GM12878 (cell line): ENCODE measurements around the gene RAD51B. TPM values are rescaled to one million over a fixed set of nuclear protein-coding genes. Genes with fewer than 3 reads are reported as not detected.

Source experiments
- ATAC-seq: fragments of 200-7000 bp; cut with Tn5 transposase; 3 replicates; pipeline ENCODE4 v1.9.1; 2020; ENCODE audit warnings: mild to moderate bottlenecking, moderate library complexity
- BruUV-seq: library from RNA; stranded (reverse); fragments of 400-500 nt; replicated peaks from 2 replicates; lab custom pipeline; 2021; lab: Mats Ljungman, UMichigan
- CTCF ChIA-PET: fragments of 300-600 bp; sonication (Branson Sonifier 250); formaldehyde crosslinking; extraction: SDS; loops from one replicate; lab custom pipeline; 2021; ENCODE audit warnings: inconsistent platforms; lab: Yijun Ruan, JAX
- POLR2A ChIA-PET: fragments of 350-600 bp; formaldehyde crosslinking; extraction: SDS; loops from one replicate; lab custom pipeline; 2021; ENCODE audit warnings: inconsistent platforms; lab: Charles Lee
- RAD21 ChIA-PET: fragments of 300-600 bp; sonication (Branson Sonifier 250); formaldehyde crosslinking; loops from one replicate; lab custom pipeline; 2023; ENCODE audit warnings: antibody characterized with exemption; ENCODE audit not compliant: unreplicated experiment; lab: Charles Lee
- SMC1A ChIA-PET: fragments of 300-600 bp; sonication (Branson Sonifier 250); formaldehyde crosslinking; loops from one replicate; lab custom pipeline; 2023; ENCODE audit not compliant: unreplicated experiment, uncharacterized antibody; lab: Charles Lee
- DNase-seq: peaks from one replicate; pipeline ENCODE4 v3.0.0-alpha.2; 2011; ENCODE audit warnings: low read depth, low spot score
- FAIRE-seq: peaks from 3 replicates; lab custom pipeline; 2011; peaks lifted over from hg19 to GRCh38; lab: Jason Lieb, UNC
- H2AFZ ChIP-seq: 2 replicates; pipeline ENCODE4 v1.6.0; 2011; ENCODE audit warnings: low read depth, low read length, control low read depth; ENCODE audit not compliant: control insufficient read depth
- H3K27ac ChIP-seq: 2 replicates; pipeline ENCODE4 v1.5.1; 2011; ENCODE audit warnings: control low read depth; ENCODE audit not compliant: control insufficient read depth, insufficient read depth
- H3K27me3 ChIP-seq, 2 experiments: replicated peaks in 1 of 2; 2 replicates each; pipeline versions ENCODE4 v1.6.0 to v1.6.1; 2011; ENCODE audit warnings: low read length in 1 of 2; ENCODE audit not compliant: control insufficient read depth in 2 of 2, insufficient read depth in 2 of 2
- H3K36me3 ChIP-seq, 2 experiments: 2 replicates each; pipeline ENCODE4 v1.5.1; 2011; ENCODE audit warnings: low read length in 1 of 2; ENCODE audit not compliant: control insufficient read depth in 2 of 2, insufficient read depth in 2 of 2
- H3K4me1 ChIP-seq: 2 replicates; pipeline ENCODE4 v1.6.1; 2011; ENCODE audit warnings: mild to moderate bottlenecking, low read length, moderate library complexity, mixed read lengths; ENCODE audit not compliant: control insufficient read depth, insufficient read depth
- H3K4me2 ChIP-seq: 2 replicates; pipeline ENCODE4 v1.6.0; 2011; ENCODE audit warnings: control low read depth; ENCODE audit not compliant: control insufficient read depth, insufficient read depth
- H3K4me3 ChIP-seq: fragments of 200-600 bp; sonication (generic); 2 replicates; pipeline ENCODE4 v1.5.1; 2016
- H3K79me2 ChIP-seq: 2 replicates; pipeline ENCODE4 v1.6.0; 2011; ENCODE audit warnings: low read length; ENCODE audit not compliant: control insufficient read depth, insufficient read depth
- H3K9ac ChIP-seq: 2 replicates; pipeline ENCODE4 v1.8.0; 2011; ENCODE audit warnings: low read length, control low read depth, mixed read lengths; ENCODE audit not compliant: control insufficient read depth, insufficient read depth
- H3K9me3 ChIP-seq: replicated peaks from 3 replicates; pipeline ENCODE4 v1.5.1; 2011; ENCODE audit warnings: mild to moderate bottlenecking, low read length; ENCODE audit not compliant: control insufficient read depth, insufficient read depth
- H4K20me1 ChIP-seq: 2 replicates; pipeline ENCODE4 v1.6.0; 2011; ENCODE audit not compliant: control insufficient read depth, insufficient read depth
- CEBPB ChIP-seq, 2 experiments: fragments of 150-350 bp in 1 of 2; IDR thresholded peaks; 2 replicates each; pipeline ENCODE4 v1.6.1; 2012 to 2014; ENCODE audit warnings: low read depth in 2 of 2, low read length in 2 of 2, borderline replicate concordance in 1 of 2, inconsistent platforms in 1 of 2
- CHD4 ChIP-seq: fragments of 200-600 bp; sonication (generic); IDR thresholded peaks from 2 replicates; pipeline ENCODE4 v1.6.1; 2016; ENCODE audit warnings: mild to moderate bottlenecking
- ETV6 ChIP-seq, 2 experiments: fragments of 450-650 bp in 1 of 2; IDR thresholded peaks in 1 of 2; conservative IDR thresholded peaks in 1 of 2; 2 replicates each; pipeline ENCODE4 v1.6.1; 2014; ENCODE audit warnings: antibody characterized with exemption in 1 of 2, borderline replicate concordance in 1 of 2, low read depth in 1 of 2, mild to moderate bottlenecking in 1 of 2, moderate library complexity in 1 of 2
- EZH2 ChIP-seq: IDR thresholded peaks from 2 replicates; pipeline ENCODE4 v1.6.1; 2012; ENCODE audit warnings: low read depth, mild to moderate bottlenecking, control low read depth, inconsistent platforms, low read length, borderline replicate concordance; ENCODE audit not compliant: control insufficient read depth
- HSF1 ChIP-seq: fragments of 150-350 bp; IDR thresholded peaks from 2 replicates; pipeline ENCODE4 v1.6.1; 2014; ENCODE audit warnings: mild to moderate bottlenecking, low read depth, low read length
- KLF5 ChIP-seq: fragments of 450-650 bp; IDR thresholded peaks from 2 replicates; pipeline ENCODE4 v1.6.1; 2014; ENCODE audit warnings: mild to moderate bottlenecking; ENCODE audit not compliant: partially characterized antibody
- MEF2A ChIP-seq: IDR thresholded peaks from 2 replicates; pipeline ENCODE4 v1.6.1; 2011; ENCODE audit warnings: low read depth, mild to moderate bottlenecking, low read length, moderate library complexity; ENCODE audit not compliant: insufficient read depth
- NFIC ChIP-seq: IDR thresholded peaks from 2 replicates; pipeline ENCODE4 v1.6.1; 2012; ENCODE audit warnings: low read depth, mild to moderate bottlenecking, inconsistent platforms, low read length, moderate library complexity
- SMC3 ChIP-seq: IDR thresholded peaks from 2 replicates; pipeline ENCODE4 v1.6.1; 2011; ENCODE audit warnings: low read length, improper control_type of control experiment, borderline replicate concordance
- SP1 ChIP-seq: IDR thresholded peaks from one replicate; pipeline ENCODE4 v1.6.1; 2011; ENCODE audit warnings: low read depth, low read length
- WGBS: methylation state at CpG from one replicate; pipeline ENCODE4 v1.1.6; 2016; ENCODE audit warnings: low lambda C conversion rate; ENCODE audit not compliant: insufficient replicate concordance, insufficient coverage; ENCODE audit errors: missing lambda C conversion rate; 5-methylcytosine and 5-hydroxymethylcytosine counted together
- in situ Hi-C: fragments of 300-500 bp; cut with MboI; formaldehyde crosslinking; loops from 9 replicates; pipeline ENCODE4 v1.14.3; 2018; ENCODE audit warnings: mixed read lengths
- intact Hi-C: fragments of 100-400 bp; cut with micrococcal nuclease; formaldehyde crosslinking; loops from one replicate; pipeline ENCODE4 v1.14.2; 2022; ENCODE audit not compliant: unreplicated experiment
- polyA plus RNA-seq, 11 experiments: library from polyadenylated mRNA; depleted of rRNA in 4 of 11; unstranded in 6 of 11; stranded (reverse) in 5 of 11; fragments of >200 nt; fragmentation: Nextera tagmentation in 4 of 11; fragmentation: Illumina TruSeq in 1 of 11; extraction: Ambion mirVana in 4 of 11; extraction: Trizol in 1 of 11; gene quantifications; 1 replicate in 1 of 11; 2 replicates in 10 of 11; pipeline versions ENCODE4 v1.2.1 to v1.2.3, GENCODE V29; 2011 to 2016; ENCODE audit warnings: inconsistent platforms in 2 of 11, missing spikeins in 2 of 11, low read depth in 1 of 11
- total RNA-seq, 4 experiments: library from RNA; depleted of rRNA in 3 of 4; stranded (reverse); fragments of >200 nt in 3 of 4; fragmentation: Illumina TruSeq in 1 of 4; extraction: Trizol in 1 of 4; gene quantifications; 2 replicates each; pipeline versions ENCODE4 v1.2.1 to v1.2.3, GENCODE V29; 2013 to 2021

Gene RAD51B
- total and polyA plus RNA-seq, 10 of the 15 experiments (the other 5 are each of a cell fraction or from before 2014, with no cell fraction given): 9.8 to 26.8 (median 21.3) TPM

GRCh38 chr14:68297039-68297438, 477.5 kb downstream of the RAD51B start:
- BruUV-seq: no TSS peak
- TF ChIP-seq KLF5: no peak
- no peak for TF ChIP-seq SMC3
- no peak for TF ChIP-seq NFIC
- no peak for TF ChIP-seq CHD4
- TF ChIP-seq SP1: no peak
- no peak for TF ChIP-seq EZH2
- TF ChIP-seq ETV6 (conservative IDR thresholded peaks at IDR 0.05 in 1 of 2, IDR thresholded peaks at IDR 0.05 in 1 of 2; ENCODE audit: borderline replicate concordance in 1 of 2, low read depth in 1 of 2): no peak
- TF ChIP-seq CEBPB (IDR thresholded peaks at IDR 0.05; ENCODE audit: borderline replicate concordance in 1 of 2, low read depth in 2 of 2, low read length in 2 of 2): no peak
- no peak for TF ChIP-seq HSF1
- no peak for TF ChIP-seq MEF2A
- Histone ChIP-seq H3K4me3 (no peak overlapping the region), H3K9me3 (peaks cover 2% of the 10 kb centered on the region; the same call in 2 of the 3 replicates), H3K79me2 (no peaks in the 10 kb centered on the region), H3K27me3 (no peaks in the 10 kb centered on the region), H3K4me2 (no peak overlapping the region), H3K36me3 (peaks cover 0 to 3% of the 10 kb centered on the region in 2 experiments; a peak in 1 of 4 replicates), H2AFZ (no peak overlapping the region), H3K4me1 (peaks cover 34% of the 10 kb centered on the region), H3K9ac (no peak overlapping the region), H3K27ac (no peak overlapping the region), H4K20me1 (no peaks in the 10 kb centered on the region)
- POLR2A ChIA-PET: interaction anchor here (1.6 to 4.7 kb wide), 2 partner anchors 10 to 70 kb away, joined by 6 to 35 read pairs; no protein-coding TSS in a partner anchor
- 93% methylated on average over 4 of the region's 4 CpGs for WGBS
- RAD21 ChIA-PET: interaction anchor here (1.3 to 2.2 kb wide), 5 partner anchors 9 to 40 kb away, joined by 3 to 11 read pairs (median 9); no protein-coding TSS in a partner anchor
- intact Hi-C loops (no loop called here), in situ Hi-C loops (no loop called here)
- CTCF ChIA-PET: interaction anchor here (1.4 to 3.1 kb wide), 2 partner anchors 9 to 10 kb away, joined by 6 to 16 read pairs; no protein-coding TSS in a partner anchor
- ATAC-seq: no peak
- DNase-seq: no peak
- FAIRE-seq: no peak
- SMC1A ChIA-PET: interaction anchor here (0.8 to 6.7 kb wide), 10 partner anchors 9 to 519 kb away, joined by 3 to 58 read pairs (median 4); no protein-coding TSS in a partner anchor
